Activated CD8-positive, alpha-beta memory T cell treated with anti-CD3 and anti-CD28 coated beads, Interleukin-2, amount 50 U/mL, for 24 hours (primary cell): ENCODE measurements around the gene UCN.
"Not testable (repeated sequence)": the region's sequence is repeated elsewhere in the genome, so short reads cannot be mapped to it uniquely, and the experiment has no call there.

ENCODE experiments used
- DNase-seq: peaks from one replicate; pipeline ENCODE4 v3.0.0-alpha.2; 2020; ENCODE audit errors: extremely low read depth

The UCN gene

GRCh38 chr2:27284996-27285395, 23.2 kb downstream of the UCN start:
- DNase-seq = no peak

DNA sequence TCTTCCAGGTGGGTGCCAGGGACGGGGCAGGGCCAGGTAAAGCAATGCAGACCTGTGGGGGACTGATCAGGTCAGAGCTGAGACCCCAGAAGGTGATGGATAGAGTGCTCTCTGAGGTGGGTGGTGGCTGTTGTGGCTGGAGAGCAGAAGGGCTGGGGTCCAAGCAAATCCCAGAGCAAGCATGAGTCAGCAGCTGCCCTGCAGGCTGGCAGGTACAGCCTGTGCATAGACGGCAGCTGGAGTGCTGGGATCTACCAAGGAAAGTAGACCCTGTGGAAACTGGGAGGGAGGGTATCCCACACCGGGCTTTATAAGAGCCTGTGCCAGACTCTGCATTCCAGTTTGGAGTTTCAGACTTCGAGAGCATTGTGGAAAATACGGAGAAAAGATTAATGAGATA, 25.4 kb downstream of the UCN start:
- no peak for DNase-seq

GRCh38 chr2:27281855-27282559, 26.2 kb downstream of the UCN start, which contains the start of gene TRIM54:
TSS of gene TRIM54 (plus strand) at chr2:27282429. CDS start at chr2:27282732, 303 bp downstream.
- DNase-seq = no peak

DNA sequence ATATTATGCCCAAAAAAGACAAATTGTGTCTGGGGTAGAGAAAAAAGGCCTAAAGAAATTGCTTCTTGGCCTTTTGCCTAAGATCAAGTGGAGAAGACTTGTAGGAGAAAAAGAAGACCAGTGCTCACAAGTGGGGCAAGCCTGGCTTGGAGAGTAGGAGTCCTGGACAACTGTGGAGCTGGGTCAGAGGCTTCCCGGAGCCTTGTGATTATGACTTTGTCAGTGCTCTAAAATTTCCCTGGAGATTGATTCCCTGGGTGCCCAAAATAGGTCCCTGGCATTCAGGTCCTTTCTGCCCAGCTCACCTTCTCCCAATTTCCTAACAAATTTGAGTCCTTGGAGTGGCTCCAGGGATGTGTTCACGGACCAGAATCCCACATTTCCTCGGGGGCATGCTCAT, 26.8 kb downstream of the UCN start:
- no peak for DNase-seq

DNA sequence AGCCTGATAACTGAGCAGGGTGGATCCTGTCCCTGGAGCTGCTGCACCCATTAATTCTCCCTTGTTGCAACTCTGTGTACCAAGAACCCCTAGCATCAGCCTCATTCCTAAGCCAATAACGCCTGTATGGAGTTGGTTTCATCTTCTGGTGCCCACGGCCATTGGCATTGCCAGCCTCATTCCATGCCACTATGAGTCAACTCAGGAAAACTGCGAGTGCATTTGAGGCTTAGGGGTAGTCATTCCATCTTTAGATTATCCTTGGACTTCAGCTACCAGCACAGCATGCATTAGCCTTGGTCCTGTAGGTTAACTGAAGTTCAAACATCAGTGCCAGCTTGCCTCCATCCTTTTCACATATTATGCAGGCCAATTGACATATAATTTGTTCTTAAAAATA, 27.4 kb downstream of the UCN start:
- no peak for DNase-seq

GRCh38 chr2:27278010-27278409, 30.2 kb downstream of the UCN start:
- no peak for DNase-seq

- DNase-seq = no peak
Observed at GRCh38 chr2:27275211-27276150, 32.8 kb downstream of the UCN start, which contains the start of gene DNAJC5G. TSS of gene DNAJC5G (plus strand) at chr2:27275433. CDS start at chr2:27276729, 1,296 bp downstream.

- not testable (repeated sequence) for DNase-seq
Observed at GRCh38 chr2:27272537-27273522, 35.4 kb downstream of the UCN start.

GRCh38 chr2:27271631-27272340, 36.5 kb downstream of the UCN start:
- DNase-seq = no peak

GRCh38 chr2:27270670-27271069, 37.6 kb downstream of the UCN start:
- DNase-seq = no peak

DNA sequence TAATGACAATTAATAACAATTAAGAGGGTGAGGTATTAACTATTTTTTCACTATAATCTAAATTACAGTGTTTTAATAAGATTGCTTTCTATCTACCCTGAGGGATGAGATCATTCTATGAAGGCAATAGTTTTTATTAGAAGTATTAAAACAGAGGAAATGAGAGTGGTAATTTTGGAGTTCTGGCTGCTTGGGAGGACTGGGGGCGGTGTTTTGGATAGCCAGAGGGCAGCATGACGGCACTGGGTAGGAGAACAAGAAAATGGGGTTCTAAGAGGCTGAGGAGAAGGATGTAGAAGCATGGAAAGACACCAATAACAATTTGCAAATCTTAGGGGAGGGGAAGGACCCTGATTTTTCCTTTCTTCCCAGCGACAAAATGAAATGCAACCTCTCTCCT, 38.1 kb downstream of the UCN start:
- DNase-seq = no peak

GRCh38 chr2:27268296-27268695, 39.9 kb downstream of the UCN start:
- not testable (repeated sequence) for DNase-seq

DNA sequence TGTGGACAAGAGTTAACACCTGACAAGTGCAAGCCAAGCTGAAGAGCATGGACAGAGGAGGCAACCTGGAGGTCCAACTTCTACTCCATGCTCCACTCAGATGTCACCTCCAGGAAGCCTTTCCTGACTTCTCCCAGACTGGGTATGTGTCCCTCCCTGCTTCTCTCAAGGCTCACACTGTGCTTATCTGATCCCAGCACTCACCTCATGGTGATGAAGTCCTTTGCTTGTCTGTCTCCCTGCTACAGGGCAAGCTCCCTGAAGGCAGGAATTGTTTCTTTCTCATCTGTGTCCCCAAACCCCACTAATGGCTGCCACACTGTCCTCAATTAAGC, 42.7 kb downstream of the UCN start:
- DNase-seq = no peak

DNA sequence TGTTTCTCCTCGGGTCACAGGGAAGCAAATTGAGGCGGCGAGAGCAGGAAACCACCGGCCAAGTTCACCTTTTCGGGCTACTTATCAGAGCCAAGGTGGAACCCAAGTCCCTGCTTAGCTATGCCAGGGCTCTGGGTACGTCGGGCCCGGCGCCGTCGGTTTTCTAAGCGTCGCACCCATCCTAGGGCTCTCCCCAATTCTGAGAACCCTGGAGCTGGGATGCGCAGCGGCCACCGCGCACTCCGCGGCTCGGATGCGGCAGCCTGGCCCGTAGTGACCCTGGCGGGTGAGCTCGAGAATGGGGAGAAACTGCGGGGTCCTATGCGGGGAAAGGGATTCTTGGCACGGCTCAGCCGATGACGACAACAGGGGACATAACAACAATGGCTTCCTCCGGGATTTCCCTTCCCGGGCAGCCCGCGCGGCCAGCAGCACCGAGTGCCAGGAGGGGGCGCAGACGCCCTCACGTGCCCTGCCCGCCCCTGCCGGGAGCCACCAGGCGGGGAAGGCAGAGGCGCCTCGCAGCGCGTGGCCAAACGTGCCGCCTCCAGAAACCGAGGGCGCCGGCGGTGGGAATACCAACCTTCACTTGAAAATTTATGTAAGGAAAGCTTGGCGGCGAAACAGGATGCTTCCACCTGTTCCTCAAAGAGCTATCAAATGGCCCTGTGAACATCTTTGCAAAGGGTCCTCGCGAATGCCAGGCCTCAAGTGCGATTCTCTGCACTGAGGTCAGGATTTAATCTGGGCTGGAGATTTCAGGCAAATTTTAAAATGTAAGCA, 43.3 kb downstream of the UCN start:
- no peak for DNase-seq

DNA sequence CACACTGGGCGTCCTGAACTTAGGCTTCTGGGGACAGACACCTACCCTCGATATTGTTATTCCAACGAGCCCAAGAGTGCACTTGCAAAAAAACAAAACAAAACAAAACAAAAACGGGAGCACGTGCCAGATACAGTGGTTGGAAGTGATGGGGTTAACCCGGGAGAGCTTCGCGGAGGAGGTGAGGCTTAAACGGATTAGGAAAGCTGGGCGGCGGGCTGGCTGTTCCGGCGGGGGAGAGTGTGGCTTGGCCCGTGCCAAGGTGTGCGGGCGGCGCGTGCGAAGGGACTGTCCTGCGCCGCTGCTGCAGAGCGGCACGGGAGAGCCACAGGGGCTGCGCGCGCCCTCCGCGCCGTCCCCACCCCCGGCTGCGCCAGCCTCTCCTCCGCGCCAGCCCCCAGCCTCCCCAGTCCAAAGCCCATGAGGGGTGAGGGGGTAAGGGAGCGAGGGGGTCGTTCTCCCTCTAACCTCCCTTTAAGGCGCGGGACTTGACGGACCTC, 43.9 kb downstream of the UCN start:
- no peak for DNase-seq

DNA sequence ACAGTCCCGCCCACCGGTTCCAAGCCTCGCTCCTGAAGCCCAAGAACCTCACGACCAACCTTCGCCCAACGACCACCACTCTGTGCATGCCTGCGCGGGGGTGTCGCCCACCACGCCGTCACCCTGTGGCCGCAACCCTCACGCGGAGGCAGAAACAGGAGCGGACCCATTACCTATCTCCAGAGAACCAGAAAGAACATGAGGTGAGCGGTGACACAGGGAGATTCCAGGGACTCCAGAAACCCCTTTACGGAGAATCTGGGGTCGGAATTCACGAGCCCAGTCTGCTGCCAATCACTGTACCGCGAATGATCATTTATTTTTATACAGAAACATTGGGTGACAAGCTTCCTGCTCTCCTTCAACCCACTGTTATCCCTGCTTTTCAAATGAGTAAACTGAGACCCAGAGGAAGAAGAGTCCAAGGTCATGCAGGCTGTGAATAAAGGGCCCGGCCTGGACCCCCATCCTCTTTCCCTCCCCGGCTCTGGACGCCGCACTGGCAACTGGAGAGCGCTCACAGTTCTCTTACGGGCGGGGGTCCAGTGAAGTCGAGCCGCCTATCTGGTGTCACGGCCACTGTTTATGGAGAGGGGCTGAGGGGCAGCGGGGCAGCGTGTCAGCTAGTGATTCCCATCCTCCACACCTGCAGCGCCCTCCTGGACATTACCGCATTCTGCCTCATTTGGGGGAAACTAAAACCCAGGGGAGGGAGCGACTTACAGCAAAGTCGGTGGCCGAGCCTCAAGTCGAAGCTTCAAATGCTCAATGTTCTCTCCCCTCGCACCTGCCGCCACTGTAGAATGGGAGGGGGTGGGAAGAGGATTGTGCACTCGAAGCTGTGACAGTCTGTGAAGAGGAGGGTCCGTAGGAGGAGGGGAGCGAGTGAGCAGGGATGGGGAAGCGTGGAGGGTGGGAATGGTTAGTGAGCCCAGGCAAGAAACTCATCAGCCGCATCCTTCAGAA, 44.7 kb downstream of the UCN start:
- no peak for DNase-seq

- DNase-seq = no peak
Observed at GRCh38 chr2:27262379-27263286, 45.6 kb downstream of the UCN start, which contains the start of gene SLC30A3. TSS of gene SLC30A3 (minus strand) at chr2:27263047. CDS start at chr2:27262906, 141 bp downstream.

GRCh38 chr2:27261926-27262298, 46.3 kb downstream of the UCN start:
- no peak for DNase-seq
